ENCODE data around the gene IGF1R.

IGF1R gene

DNA sequence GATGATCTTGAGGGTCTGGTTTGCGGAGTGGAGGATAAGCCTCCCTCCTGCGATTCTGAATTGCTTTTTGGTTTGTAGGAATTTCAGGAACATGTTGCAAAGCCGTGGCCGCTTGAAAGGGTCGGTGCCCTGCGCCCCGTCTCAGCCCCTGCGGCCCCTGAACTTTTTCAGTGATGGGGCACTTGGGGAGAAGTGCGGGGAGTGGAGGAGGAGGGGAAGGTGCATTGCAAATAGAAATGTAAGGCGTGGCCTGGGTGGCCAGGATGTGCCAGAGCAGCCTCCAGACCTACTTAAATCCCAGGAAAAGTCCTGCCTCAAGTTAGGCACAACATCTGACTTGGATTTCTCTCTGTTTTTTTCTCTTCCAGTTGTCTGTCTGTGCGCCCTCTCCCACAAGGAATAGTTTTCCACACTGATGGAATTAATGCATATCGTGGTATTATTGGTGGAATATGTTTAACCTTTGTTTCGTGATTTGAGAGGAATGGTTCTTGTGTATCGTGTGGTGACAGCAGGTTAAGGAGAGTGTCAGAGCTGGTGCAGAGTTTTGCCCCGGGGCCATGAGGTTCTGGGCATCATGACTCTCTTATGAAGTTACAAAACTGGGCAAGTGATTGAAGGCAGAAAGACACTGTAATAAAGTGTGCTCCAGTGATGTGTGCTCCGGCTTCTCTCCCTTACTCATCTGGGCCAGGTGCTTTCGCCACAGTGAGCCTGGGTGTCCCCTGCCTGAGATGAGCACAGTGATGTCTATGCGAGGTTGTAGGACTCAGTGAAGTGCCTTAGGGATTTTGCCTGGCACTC is 205.5 kb downstream of the IGF1R start:
- H3K27ac ChIP-seq (ENCODE audit: low read depth, low read length): no peak overlapping the region
- H3K9me3 ChIP-seq (ENCODE audit: insufficient read depth, low read length): no peaks in the 10 kb centered on the region
- H3K27me3 ChIP-seq (ENCODE audit: low read length): no peaks in the 10 kb centered on the region
- H3K4me2 ChIP-seq (ENCODE audit: low read depth, low read length, poor library complexity, severe bottlenecking): peak overlapping the region; percentile 99
- no peaks in the 10 kb centered on the region for H3K79me2 ChIP-seq (ENCODE audit: insufficient read depth, low read length)
- no peaks in the 10 kb centered on the region for H3F3A ChIP-seq (ENCODE audit: insufficient read depth)
- H3K4me3 ChIP-seq (ENCODE audit: insufficient read depth, low read length, poor library complexity, severe bottlenecking): no peak overlapping the region
- H3K9me2 ChIP-seq (replicated peaks; ENCODE audit: insufficient read depth, low read length): no peaks in the 10 kb centered on the region
- H4K20me1 ChIP-seq (ENCODE audit: low read depth, low read length): 0 out of 2 replicates have a peak, but pooled peaks cover 4% of the 10 kb centered on the region
- TF ChIP-seq, protein P1, sequence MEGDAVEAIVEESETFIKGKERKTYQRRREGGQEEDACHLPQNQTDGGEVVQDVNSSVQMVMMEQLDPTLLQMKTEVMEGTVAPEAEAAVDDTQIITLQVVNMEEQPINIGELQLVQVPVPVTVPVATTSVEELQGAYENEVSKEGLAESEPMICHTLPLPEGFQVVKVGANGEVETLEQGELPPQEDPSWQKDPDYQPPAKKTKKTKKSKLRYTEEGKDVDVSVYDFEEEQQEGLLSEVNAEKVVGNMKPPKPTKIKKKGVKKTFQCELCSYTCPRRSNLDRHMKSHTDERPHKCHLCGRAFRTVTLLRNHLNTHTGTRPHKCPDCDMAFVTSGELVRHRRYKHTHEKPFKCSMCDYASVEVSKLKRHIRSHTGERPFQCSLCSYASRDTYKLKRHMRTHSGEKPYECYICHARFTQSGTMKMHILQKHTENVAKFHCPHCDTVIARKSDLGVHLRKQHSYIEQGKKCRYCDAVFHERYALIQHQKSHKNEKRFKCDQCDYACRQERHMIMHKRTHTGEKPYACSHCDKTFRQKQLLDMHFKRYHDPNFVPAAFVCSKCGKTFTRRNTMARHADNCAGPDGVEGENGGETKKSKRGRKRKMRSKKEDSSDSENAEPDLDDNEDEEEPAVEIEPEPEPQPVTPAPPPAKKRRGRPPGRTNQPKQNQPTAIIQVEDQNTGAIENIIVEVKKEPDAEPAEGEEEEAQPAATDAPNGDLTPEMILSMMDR (IDR thresholded peaks at IDR 0.05; ENCODE audit: insufficient read depth, low read length, poor library complexity, severe bottlenecking): no peak
- TF ChIP-seq EZH2phosphoT487 (conservative IDR thresholded peaks at IDR 0.05; ENCODE audit: low read length): no peak
- H2AFZ ChIP-seq (ENCODE audit: low read depth, low read length, severe bottlenecking): peak overlapping the region; percentile 98
- H3K9ac ChIP-seq (ENCODE audit: low read length): no peak overlapping the region
- no peaks in the 10 kb centered on the region for H3K36me3 ChIP-seq (ENCODE audit: low read length)

DNA sequence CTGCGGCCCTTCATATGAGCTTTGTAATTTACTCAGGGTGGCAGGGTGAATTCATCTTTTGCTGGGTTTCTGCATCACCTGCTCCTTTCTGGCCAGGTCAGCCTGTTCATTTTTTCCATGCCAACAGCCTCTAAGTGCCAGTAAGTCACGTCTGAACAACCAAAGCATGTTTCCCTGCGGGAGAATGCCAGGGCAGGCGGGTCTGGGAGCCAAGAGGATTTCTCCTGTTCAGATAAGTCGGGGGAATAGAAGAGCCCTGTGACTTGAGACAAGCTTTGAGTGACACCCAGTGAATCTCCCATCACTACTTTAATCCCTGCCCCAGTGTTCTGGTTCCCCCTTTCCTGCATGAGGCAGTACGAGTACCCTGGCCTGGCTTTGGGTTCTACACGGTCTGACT is 206.2 kb downstream of the IGF1R start:
- no peak overlapping the region for H3K27ac ChIP-seq (ENCODE audit: low read depth, low read length)
- H3K9ac ChIP-seq (ENCODE audit: low read length): no peak overlapping the region
- H3K9me3 ChIP-seq (ENCODE audit: insufficient read depth, low read length): no peaks in the 10 kb centered on the region
- no peak overlapping the region for H3K4me2 ChIP-seq (ENCODE audit: low read depth, low read length, poor library complexity, severe bottlenecking)
- no peaks in the 10 kb centered on the region for H3F3A ChIP-seq (ENCODE audit: insufficient read depth)
- no peak overlapping the region for H3K4me3 ChIP-seq (ENCODE audit: insufficient read depth, low read length, poor library complexity, severe bottlenecking)
- TF ChIP-seq EZH2phosphoT487 (conservative IDR thresholded peaks at IDR 0.05; ENCODE audit: low read length): no peak
- TF ChIP-seq, protein P1 (IDR thresholded peaks at IDR 0.05; ENCODE audit: insufficient read depth, low read length, poor library complexity, severe bottlenecking): no peak
- no peak overlapping the region for H2AFZ ChIP-seq (ENCODE audit: low read depth, low read length, severe bottlenecking)
- H3K9me2 ChIP-seq (replicated peaks; ENCODE audit: insufficient read depth, low read length): no peaks in the 10 kb centered on the region
- H4K20me1 ChIP-seq (ENCODE audit: low read depth, low read length): 0 out of 2 replicates have a peak, but pooled peaks cover 4% of the 10 kb centered on the region
- no peaks in the 10 kb centered on the region for H3K27me3 ChIP-seq (ENCODE audit: low read length)
- no peaks in the 10 kb centered on the region for H3K36me3 ChIP-seq (ENCODE audit: low read length)
- no peaks in the 10 kb centered on the region for H3K79me2 ChIP-seq (ENCODE audit: insufficient read depth, low read length)

DNA sequence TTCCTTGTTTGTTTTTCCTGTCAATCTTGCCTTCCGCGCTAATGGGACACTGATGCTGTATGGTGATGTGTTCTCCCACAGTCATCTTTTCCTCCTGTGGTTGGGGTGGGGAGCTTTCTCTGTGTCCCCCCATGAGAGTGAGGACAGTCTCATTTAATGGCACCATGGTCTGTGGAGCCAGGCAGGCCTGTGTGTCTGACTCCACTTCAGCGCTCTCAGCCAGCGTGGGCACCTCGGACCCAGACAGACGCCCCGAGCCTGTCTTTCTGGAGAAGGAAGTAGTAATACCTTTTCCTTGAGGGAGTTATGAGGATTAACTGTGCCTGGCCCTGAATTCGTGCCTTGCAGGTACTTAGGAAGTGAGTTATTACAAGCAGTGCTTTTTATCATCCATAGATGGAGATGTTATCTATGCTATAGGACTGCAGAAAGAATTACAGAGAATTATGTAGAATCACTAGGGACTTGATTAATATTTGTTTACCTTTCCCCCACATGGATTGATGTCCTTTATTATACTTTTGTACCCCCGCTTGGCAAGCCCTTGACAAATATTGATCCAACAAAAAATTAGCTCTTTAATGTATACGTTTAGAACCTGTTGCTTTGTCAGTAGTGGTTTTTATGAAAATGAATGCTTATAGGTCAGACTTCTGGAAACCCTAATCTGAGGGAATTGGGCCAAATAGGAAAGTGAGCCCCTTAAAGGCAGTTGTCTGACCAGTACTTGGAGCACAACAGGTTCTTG is 206.9 kb downstream of the IGF1R start:
- no peak for TF ChIP-seq EZH2phosphoT487 (conservative IDR thresholded peaks at IDR 0.05; ENCODE audit: low read length)
- TF ChIP-seq, protein P1 (IDR thresholded peaks at IDR 0.05; ENCODE audit: insufficient read depth, low read length, poor library complexity, severe bottlenecking): no peak
- Histone ChIP-seq H3K9me3 (ENCODE audit: insufficient read depth, low read length) (no peaks in the 10 kb centered on the region), H3K9ac (ENCODE audit: low read length) (no peak overlapping the region), H3K4me3 (ENCODE audit: insufficient read depth, low read length, poor library complexity, severe bottlenecking) (no peak overlapping the region), H4K20me1 (ENCODE audit: low read depth, low read length) (0 out of 2 replicates have a peak, but pooled peaks cover 4% of the 10 kb centered on the region), H3K27me3 (ENCODE audit: low read length) (no peaks in the 10 kb centered on the region), H2AFZ (ENCODE audit: low read depth, low read length, severe bottlenecking) (no peak overlapping the region), H3F3A (ENCODE audit: insufficient read depth) (no peaks in the 10 kb centered on the region), H3K36me3 (ENCODE audit: low read length) (no peaks in the 10 kb centered on the region), H3K79me2 (ENCODE audit: insufficient read depth, low read length) (no peaks in the 10 kb centered on the region), H3K4me2 (ENCODE audit: low read depth, low read length, poor library complexity, severe bottlenecking) (no peak overlapping the region), H3K27ac (ENCODE audit: low read depth, low read length) (no peak overlapping the region), H3K9me2 (replicated peaks; ENCODE audit: insufficient read depth, low read length) (no peaks in the 10 kb centered on the region)
